HG02870 (cell line): ENCODE results near the gene ACTN4.
"Not testable (repeated sequence)": the region's sequence is repeated elsewhere in the genome, so short reads cannot be mapped to it uniquely, and the experiment has no call there.

Experiments
- ATAC-seq: cut with Tn5 transposase; IDR thresholded peaks from one replicate; pipeline ENCODE4 v1.9.1; 2021; ENCODE audit warnings: mild to moderate bottlenecking, moderate library complexity; ENCODE audit not compliant: unreplicated experiment

ACTN4 gene

GRCh38 chr19:38647368-38647965 lies at the start of gene ACTN4:
ACTN4 (plus strand) TSS chr19:38647649; CDS start chr19:38647746, 97 bp downstream.
- peak; percentile 80 for ATAC-seq

GRCh38 chr19:38599722-38600121 lies 47.7 kb upstream of the ACTN4 start:
- no peak for ATAC-seq

GRCh38 chr19:38602856-38603255 lies 44.6 kb upstream of the ACTN4 start:
- not testable (repeated sequence) for ATAC-seq

- ATAC-seq, result no peak
Observed at GRCh38 chr19:38606131-38606530, 41.3 kb upstream of the ACTN4 start.

- ATAC-seq, result no peak
Observed at GRCh38 chr19:38614289-38614688, 33.2 kb upstream of the ACTN4 start.

GRCh38 chr19:38615007-38615581 lies 32.4 kb upstream of the ACTN4 start:
- no peak for ATAC-seq

- ATAC-seq, result no peak
Observed at GRCh38 chr19:38616265-38616664, 31.2 kb upstream of the ACTN4 start.

- no peak for ATAC-seq
Observed at GRCh38 chr19:38617283-38617763, 30.1 kb upstream of the ACTN4 start.

- ATAC-seq, result peak; percentile 43
Observed at GRCh38 chr19:38617764-38618589, 29.5 kb upstream of the ACTN4 start, which contains the start of gene MAP4K1. MAP4K1 (minus strand) TSS chr19:38617953; CDS start chr19:38617895, 58 bp downstream.

- peak; percentile 52 for ATAC-seq
Observed at GRCh38 chr19:38618590-38619360, 28.7 kb upstream of the ACTN4 start, which contains the start of gene EIF3K. EIF3K (plus strand) TSS chr19:38619188; CDS start chr19:38619269, 81 bp downstream.

GRCh38 chr19:38619361-38620174 lies 27.9 kb upstream of the ACTN4 start:
- no peak for ATAC-seq

GRCh38 chr19:38624822-38625221 lies 22.6 kb upstream of the ACTN4 start:
- no peak for ATAC-seq

GRCh38 chr19:38626401-38626800 lies 21.0 kb upstream of the ACTN4 start:
- ATAC-seq, result no peak

GRCh38 chr19:38629568-38629967 lies 17.9 kb upstream of the ACTN4 start:
- ATAC-seq, result no peak

GRCh38 chr19:38631301-38631700 lies 16.1 kb upstream of the ACTN4 start:
- not testable (repeated sequence) for ATAC-seq

- ATAC-seq, result not testable (repeated sequence)
Observed at GRCh38 chr19:38631811-38632475, 15.5 kb upstream of the ACTN4 start.

GRCh38 chr19:38632476-38633213 lies 14.8 kb upstream of the ACTN4 start:
- ATAC-seq, result no peak

- ATAC-seq, result no peak
Observed at GRCh38 chr19:38634757-38635482, 12.5 kb upstream of the ACTN4 start.
